OCI-LY7 (cell line): ENCODE measurements around the gene LRRN2. TPM values are rescaled to one million over a fixed set of nuclear protein-coding genes. Genes with fewer than 3 reads are reported as not detected.

Source experiments
- BruUV-seq: library from RNA; stranded (reverse); fragments of 400-500 nt; replicated peaks from 2 replicates; lab custom pipeline; 2021; lab: Mats Ljungman, UMichigan
- CTCF ChIA-PET: fragments of 300-600 bp; sonication (Branson Sonifier 250); formaldehyde crosslinking; loops from one replicate; lab custom pipeline; 2022; ENCODE audit warnings: antibody characterized with exemption; ENCODE audit not compliant: unreplicated experiment; lab: Charles Lee
- POLR2A ChIA-PET: fragments of 300-600 bp; sonication (Branson Sonifier 250); formaldehyde crosslinking; loops from one replicate; lab custom pipeline; 2022; ENCODE audit warnings: antibody characterized with exemption; lab: Charles Lee
- DNase-seq: peaks from one replicate; pipeline ENCODE4 v3.0.0-alpha.2; 2015; ENCODE audit warnings: low spot score
- H2AFZ ChIP-seq: fragments of 200-600 bp; sonication (generic), shearing (Covaris generic); 2 replicates; pipeline ENCODE4 v1.6.1; 2014; ENCODE audit warnings: mild to moderate bottlenecking, antibody characterized with exemption, low read length, moderate library complexity
- H3K27ac ChIP-seq: fragments of 200-600 bp; sonication (generic); 2 replicates; pipeline ENCODE4 v1.5.1; 2014; ENCODE audit warnings: mixed run types, low read depth, mild to moderate bottlenecking, moderate library complexity, low read length, inconsistent platforms; ENCODE audit not compliant: poor library complexity, severe bottlenecking
- H3K36me3 ChIP-seq: fragments of 200-600 bp; sonication (generic); 2 replicates; pipeline ENCODE4 v1.6.1; 2014; ENCODE audit warnings: mild to moderate bottlenecking, antibody characterized with exemption, low read length, moderate library complexity, mixed read lengths; ENCODE audit not compliant: insufficient read depth
- H3K4me1 ChIP-seq: fragments of 200-600 bp; sonication (generic); 2 replicates; pipeline ENCODE4 v1.5.1; 2014; ENCODE audit warnings: mild to moderate bottlenecking, low read length; ENCODE audit not compliant: insufficient read depth, poor library complexity, severe bottlenecking
- H3K4me2 ChIP-seq: fragments of 200-600 bp; sonication (generic); 2 replicates; pipeline ENCODE4 v1.6.1; 2014; ENCODE audit warnings: mild to moderate bottlenecking, low read length
- H3K4me3 ChIP-seq: fragments of 200-600 bp; sonication (generic); 2 replicates; pipeline ENCODE4 v1.5.1; 2014; ENCODE audit warnings: mild to moderate bottlenecking, low read depth, low read length; ENCODE audit not compliant: poor library complexity, severe bottlenecking
- H3K79me2 ChIP-seq: fragments of 200-600 bp; sonication (generic); 2 replicates; pipeline ENCODE4 v1.6.1; 2016; ENCODE audit warnings: low read depth, mild to moderate bottlenecking, low read length, moderate library complexity, mixed read lengths; ENCODE audit not compliant: insufficient read depth
- H3K9me2 ChIP-seq: fragments of 200-600 bp; sonication (generic); 2 replicates; pipeline ENCODE4 v1.6.1; 2016; ENCODE audit warnings: mild to moderate bottlenecking, low read length, mixed read lengths; ENCODE audit not compliant: insufficient read depth
- H3K9me3 ChIP-seq: fragments of 200-600 bp; sonication (generic); 2 replicates; pipeline ENCODE4 v1.6.1; 2014; ENCODE audit warnings: mild to moderate bottlenecking, mixed run types, low read length, mixed read lengths
- H4K20me1 ChIP-seq: fragments of 200-600 bp; sonication (generic); 2 replicates; pipeline ENCODE4 v1.6.1; 2014; ENCODE audit warnings: mild to moderate bottlenecking, antibody characterized with exemption, low read length, moderate library complexity, mixed read lengths; ENCODE audit not compliant: insufficient read depth
- EZH2phosphoT487 ChIP-seq: fragments of 200-600 bp; sonication (generic); IDR thresholded peaks from 2 replicates; pipeline ENCODE4 v1.6.1; 2018; ENCODE audit warnings: low read depth, borderline replicate concordance, mild to moderate bottlenecking, mixed run types, antibody characterized with exemption, low read length, moderate library complexity, mixed read lengths
- intact Hi-C: fragments of 100-400 bp; cut with micrococcal nuclease; formaldehyde crosslinking; loops from one replicate; pipeline ENCODE4 v1.10.0; 2022; ENCODE audit not compliant: unreplicated experiment
- total RNA-seq, 2 experiments: library from RNA; depleted of rRNA in 1 of 2; stranded (reverse); fragments of >200 nt in 1 of 2; shearing (Covaris generic) in 1 of 2; gene quantifications; 2 replicates each; pipeline ENCODE4 v1.2.3, GENCODE V29; 2014 to 2022
- TF ChIP-seq, protein P1 (sequence below): fragments of 200-600 bp; sonication (generic); conservative IDR thresholded peaks from 2 replicates; pipeline ENCODE4 v1.5.1; 2014; ENCODE audit warnings: mild to moderate bottlenecking, antibody characterized with exemption, low read length, moderate library complexity, mixed read lengths

LRRN2 gene
- total RNA-seq, 2 experiments from 2014 or later = not detected

DNA sequence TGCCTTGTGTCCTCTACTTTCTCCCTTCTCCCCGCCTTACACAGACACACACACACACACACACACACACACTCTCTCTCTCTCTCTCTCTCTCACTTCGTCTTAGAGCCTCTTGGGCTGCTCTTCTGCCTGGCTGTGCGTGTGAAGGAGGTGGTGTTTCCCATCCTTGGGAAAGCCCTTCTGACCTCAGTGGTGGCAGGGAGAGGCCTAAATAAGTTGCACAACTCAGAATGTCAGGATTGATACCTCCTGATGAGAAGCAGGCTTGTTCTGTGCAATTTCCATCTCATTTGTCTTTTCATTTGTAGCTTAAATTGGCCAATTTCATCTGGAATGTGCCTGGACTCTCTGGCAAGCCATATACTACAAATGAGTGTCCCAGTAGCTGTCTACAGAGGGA is 25.0 kb downstream of the LRRN2 start:
- no TSS peak for BruUV-seq
- ChIA-PET POLR2A (interaction anchor here (0.5 to 0.7 kb wide), 2 partner anchors 154 to 195 kb away, joined by 3 to 5 read pairs; no protein-coding TSS in a partner anchor), CTCF (no interaction called here)
- Histone ChIP-seq H4K20me1 (no peaks in the 10 kb centered on the region), H3K9me3 (no peaks in the 10 kb centered on the region), H3K4me3 (no peak overlapping the region), H3K27ac (no peak overlapping the region), H3K36me3 (no peaks in the 10 kb centered on the region), H2AFZ (no peak overlapping the region), H3K79me2 (no peaks in the 10 kb centered on the region), H3K4me2 (no peak overlapping the region), H3K4me1 (no peaks in the 10 kb centered on the region), H3K9me2 (no peaks in the 10 kb centered on the region)
- DNase-seq = no peak
- TF ChIP-seq, protein P1, sequence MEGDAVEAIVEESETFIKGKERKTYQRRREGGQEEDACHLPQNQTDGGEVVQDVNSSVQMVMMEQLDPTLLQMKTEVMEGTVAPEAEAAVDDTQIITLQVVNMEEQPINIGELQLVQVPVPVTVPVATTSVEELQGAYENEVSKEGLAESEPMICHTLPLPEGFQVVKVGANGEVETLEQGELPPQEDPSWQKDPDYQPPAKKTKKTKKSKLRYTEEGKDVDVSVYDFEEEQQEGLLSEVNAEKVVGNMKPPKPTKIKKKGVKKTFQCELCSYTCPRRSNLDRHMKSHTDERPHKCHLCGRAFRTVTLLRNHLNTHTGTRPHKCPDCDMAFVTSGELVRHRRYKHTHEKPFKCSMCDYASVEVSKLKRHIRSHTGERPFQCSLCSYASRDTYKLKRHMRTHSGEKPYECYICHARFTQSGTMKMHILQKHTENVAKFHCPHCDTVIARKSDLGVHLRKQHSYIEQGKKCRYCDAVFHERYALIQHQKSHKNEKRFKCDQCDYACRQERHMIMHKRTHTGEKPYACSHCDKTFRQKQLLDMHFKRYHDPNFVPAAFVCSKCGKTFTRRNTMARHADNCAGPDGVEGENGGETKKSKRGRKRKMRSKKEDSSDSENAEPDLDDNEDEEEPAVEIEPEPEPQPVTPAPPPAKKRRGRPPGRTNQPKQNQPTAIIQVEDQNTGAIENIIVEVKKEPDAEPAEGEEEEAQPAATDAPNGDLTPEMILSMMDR = no peak
- TF ChIP-seq EZH2phosphoT487 = no peak
- intact Hi-C loops = no loop called here

DNA sequence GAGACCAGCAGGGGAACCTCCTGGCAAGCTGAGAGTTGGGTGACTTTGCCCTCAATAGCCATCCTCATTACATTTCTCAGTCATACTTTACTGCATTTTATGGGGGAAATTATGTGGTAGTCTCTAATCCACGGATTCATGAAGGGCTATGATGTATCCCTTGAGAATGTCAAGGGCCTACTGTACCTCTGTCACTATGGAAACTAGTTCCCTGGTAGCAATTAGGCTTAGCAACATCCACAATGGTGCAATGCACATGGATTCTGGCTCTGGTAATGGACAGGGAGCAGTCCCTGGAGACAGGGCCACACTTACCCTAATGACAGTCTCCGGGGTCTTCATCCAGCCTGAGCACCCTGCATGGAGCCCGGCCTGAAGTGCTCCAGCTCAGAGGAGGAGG is 26.5 kb downstream of the LRRN2 start:
- Histone ChIP-seq H3K36me3 (no peaks in the 10 kb centered on the region), H3K27ac (no peak overlapping the region), H3K9me2 (no peaks in the 10 kb centered on the region), H3K9me3 (no peaks in the 10 kb centered on the region), H3K4me3 (no peak overlapping the region), H3K4me2 (no peak overlapping the region), H3K79me2 (no peaks in the 10 kb centered on the region), H4K20me1 (no peaks in the 10 kb centered on the region), H2AFZ (no peak overlapping the region), H3K4me1 (no peaks in the 10 kb centered on the region)
- BruUV-seq = no TSS peak
- intact Hi-C loops = no loop called here
- ChIA-PET POLR2A (no interaction called here), CTCF (no interaction called here)
- DNase-seq = no peak
- TF ChIP-seq, protein P1 = no peak
- TF ChIP-seq EZH2phosphoT487 = no peak

DNA sequence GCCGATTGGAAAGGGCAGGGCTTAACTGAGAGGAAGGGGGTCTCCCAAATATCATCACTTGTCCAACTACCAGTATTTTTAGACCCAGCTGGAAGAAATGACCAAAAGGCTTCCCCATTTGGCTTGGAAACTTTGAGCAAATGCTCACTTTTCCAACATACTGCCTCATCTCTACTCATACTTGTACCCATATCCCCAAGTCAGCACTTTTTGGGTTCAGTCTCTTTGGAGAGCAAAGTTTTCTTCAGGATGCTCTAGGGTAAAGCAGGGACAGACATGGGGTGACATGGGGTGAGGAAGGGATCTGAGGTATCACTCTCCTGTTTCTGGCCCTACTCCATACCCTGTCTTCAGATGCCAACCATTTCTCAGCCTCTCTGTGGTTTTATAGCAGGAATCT is 27.2 kb downstream of the LRRN2 start:
- ChIA-PET POLR2A (no interaction called here), CTCF (no interaction called here)
- no peaks in the 10 kb centered on the region for H4K20me1 ChIP-seq
- TF ChIP-seq EZH2phosphoT487 = no peak
- TF ChIP-seq, protein P1 = no peak
- H3K4me3 ChIP-seq = no peak overlapping the region
- H3K4me2 ChIP-seq = no peak overlapping the region
- no TSS peak for BruUV-seq
- H3K36me3 ChIP-seq = no peaks in the 10 kb centered on the region
- no peaks in the 10 kb centered on the region for H3K9me3 ChIP-seq
- H3K27ac ChIP-seq = no peak overlapping the region
- DNase-seq = no peak
- no peak overlapping the region for H2AFZ ChIP-seq
- H3K4me1 ChIP-seq = no peaks in the 10 kb centered on the region
- no peaks in the 10 kb centered on the region for H3K79me2 ChIP-seq
- H3K9me2 ChIP-seq = no peaks in the 10 kb centered on the region
- intact Hi-C loops = no loop called here
